DOHH2 (cell line): ENCODE measurements around the gene SMAD5.

Source experiments
- CTCF ChIP-seq: fragments of 200-600 bp; sonication (generic); IDR thresholded peaks from one replicate; pipeline ENCODE4 v1.5.1; 2014; ENCODE audit warnings: antibody characterized with exemption, mild to moderate bottlenecking, low read depth, low read length; ENCODE audit not compliant: poor library complexity, severe bottlenecking
- EZH2phosphoT487 ChIP-seq: fragments of 200-600 bp; sonication (generic); IDR thresholded peaks from 2 replicates; pipeline ENCODE4 v1.6.1; 2017; ENCODE audit warnings: borderline replicate concordance, mild to moderate bottlenecking, antibody characterized with exemption, low read length, moderate library complexity, mixed read lengths

- TF ChIP-seq CTCF (no peak), EZH2phosphoT487 (no peak)
These were observed 60.1 kb downstream of the SMAD5 start, which contains the start of gene SMIM32 for GRCh38 chr5:136192526-136193321.
